Stimulated activated CD8-positive, alpha-beta memory T cell treated with anti-CD3 and anti-CD28 coated beads, Interleukin-15, amount 100 ng/mL, for 1 hour (primary cell): ENCODE data around the gene DRC1.

ENCODE experiments used
- DNase-seq: peaks from one replicate; pipeline ENCODE4 v3.0.0-alpha.2; 2020; ENCODE audit warnings: low read depth

Gene DRC1

DNA sequence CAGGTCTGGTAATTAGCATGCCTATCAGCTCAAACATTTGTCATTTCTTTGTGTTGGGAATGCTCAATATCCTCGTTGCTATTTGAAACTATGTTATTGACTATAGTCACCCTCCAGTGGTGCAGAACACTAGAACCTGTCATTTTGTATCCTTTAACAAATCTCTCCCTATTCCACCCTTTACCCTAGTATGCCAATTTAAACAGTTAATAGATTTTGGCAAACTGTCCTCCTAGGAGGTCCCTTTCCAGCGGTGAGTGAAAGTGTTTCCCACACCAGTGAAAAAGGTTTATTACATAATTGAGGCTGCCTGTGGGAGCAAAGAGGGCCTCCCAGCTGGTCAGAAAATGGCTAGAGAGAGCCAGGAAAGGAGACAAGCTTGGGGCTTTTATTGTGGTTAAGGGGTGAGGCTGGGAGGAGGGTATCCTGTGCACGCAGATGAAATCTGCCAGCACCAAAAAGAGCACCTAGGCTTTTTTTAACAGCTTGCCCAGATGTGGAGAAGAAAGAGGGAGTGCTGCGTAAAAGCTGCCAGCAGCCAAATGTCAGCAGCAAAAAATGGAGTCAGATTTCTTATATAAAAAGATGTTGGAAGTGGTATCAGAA is 1.8 kb upstream of the DRC1 start:
- DNase-seq = no peak

DNA sequence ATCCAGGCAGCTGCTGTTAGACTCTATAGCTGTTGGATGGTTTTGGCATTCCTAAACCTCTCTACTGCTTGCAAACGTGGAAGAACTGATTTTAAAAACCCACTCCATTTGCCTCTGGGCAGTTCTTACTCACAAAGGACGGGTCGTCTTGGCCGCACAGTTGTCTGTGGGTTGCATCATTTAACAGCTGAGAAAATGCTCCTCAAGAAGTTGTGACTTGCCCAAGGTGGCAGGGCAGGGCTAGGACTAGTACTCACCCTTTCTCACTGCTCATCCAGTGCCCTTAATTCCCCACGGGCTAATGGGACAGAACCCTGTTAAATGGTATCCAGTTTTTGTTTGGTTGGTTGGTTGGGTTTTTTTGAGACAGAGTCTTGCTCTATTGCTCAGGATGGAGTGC is 997 bp upstream of the DRC1 start:
- no peak for DNase-seq

DNA sequence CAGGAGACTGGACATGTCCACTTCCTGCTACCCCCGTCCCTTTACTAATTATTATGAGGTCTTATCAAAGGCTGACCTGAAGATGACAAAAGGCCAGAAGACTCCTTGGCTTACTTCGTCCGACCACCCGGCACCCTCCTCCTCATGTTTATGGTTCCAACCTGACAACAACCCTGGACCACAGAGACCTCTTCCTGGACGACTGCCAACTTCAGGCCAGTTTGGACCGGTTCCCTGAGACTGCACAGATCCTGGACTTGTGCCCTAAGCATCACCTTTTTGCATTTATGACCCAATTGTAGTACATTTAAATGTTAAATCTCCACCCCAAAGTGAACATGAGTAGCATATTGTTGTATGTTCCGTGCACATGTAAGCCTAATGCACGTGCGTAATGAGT is 5.8 kb downstream of the DRC1 start:
- DNase-seq = no peak

DNA sequence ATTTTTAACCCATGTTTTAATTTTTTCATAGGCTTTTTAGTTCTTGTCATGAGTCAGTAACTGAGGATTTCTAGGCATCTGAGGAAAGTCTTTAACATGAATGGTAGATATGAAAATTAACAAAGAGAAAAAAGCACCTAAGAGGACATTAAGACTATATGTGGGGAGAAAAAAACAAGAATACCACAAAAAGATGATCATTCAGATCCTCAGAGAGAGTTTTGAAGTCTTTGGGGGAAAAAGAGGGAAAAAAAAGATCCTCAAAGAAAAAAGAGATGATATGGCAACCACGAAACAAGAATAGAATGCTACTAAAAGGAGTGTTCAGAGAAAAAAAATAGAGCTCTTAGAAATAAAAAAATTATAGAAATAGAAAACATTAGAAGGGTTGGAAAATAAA is 8.1 kb downstream of the DRC1 start:
- DNase-seq = no peak

DNA sequence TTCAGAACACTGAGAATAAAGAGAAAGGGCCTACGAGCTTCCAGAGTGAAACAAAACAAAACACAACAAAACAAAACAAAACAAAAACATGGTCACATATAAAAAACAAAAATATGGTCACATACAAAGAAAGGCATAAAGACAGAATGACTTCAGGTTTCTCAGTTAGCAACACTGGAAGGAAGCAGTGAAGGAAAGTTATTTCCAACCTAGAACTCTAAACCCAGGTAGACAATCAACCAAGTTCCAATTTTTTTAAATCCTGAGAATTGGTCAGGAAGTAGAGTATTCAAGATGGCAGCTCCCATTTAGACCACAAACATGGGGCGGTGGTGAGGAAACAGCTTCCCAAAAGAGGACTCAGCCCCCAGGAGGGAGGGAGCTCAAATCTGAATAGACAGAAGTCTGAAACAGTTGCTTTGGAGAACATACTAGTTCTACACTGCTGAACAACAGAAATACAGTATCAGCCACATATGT is 9.1 kb downstream of the DRC1 start:
- DNase-seq = no peak

DNA sequence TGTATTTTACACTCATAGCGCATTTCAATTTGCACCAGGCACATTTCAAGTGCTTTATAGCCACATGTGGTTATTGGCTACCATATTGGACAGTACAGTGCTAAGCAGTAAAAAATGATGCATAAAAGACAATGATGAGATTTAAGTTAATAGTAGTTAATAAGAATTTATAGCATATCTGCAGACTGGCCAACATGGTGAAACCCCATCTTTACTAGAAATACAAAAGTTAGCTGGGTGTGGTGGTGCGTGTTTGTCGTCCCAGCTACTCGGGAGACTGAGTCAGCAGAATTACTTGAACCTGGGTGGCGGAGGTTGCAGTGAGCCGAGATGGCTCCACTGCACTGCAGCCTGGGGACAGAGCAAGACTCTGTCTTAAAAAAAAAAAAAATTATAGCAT is 9.7 kb downstream of the DRC1 start:
- DNase-seq = no peak

DNA sequence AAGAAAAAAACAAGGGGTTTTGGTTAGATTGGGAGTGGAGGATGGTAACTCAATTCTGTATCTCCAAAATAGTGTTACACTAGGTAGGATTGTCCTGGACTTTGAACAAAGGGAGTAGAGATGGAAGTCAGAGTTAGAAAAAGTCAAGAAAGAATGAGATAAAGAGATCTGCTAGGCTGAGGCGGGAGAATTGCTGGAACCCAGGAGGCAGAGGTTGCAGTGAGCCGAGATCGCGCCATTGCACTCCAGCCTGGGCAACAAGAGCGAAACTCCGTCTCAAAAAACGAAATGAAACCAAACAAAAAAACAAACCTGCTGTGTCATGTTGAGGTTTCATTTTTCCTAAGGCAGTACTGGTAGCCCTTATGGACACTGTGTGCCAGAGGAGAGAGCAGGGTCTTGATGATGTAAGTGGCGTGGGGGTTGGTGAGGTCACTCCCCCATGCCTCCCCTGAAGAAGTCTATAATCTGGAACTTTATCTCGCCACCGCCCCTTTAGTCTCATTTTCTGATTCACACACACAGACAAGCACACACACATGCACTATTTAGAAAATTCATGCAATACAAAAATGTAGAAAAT is 10.5 kb downstream of the DRC1 start:
- DNase-seq = no peak

DNA sequence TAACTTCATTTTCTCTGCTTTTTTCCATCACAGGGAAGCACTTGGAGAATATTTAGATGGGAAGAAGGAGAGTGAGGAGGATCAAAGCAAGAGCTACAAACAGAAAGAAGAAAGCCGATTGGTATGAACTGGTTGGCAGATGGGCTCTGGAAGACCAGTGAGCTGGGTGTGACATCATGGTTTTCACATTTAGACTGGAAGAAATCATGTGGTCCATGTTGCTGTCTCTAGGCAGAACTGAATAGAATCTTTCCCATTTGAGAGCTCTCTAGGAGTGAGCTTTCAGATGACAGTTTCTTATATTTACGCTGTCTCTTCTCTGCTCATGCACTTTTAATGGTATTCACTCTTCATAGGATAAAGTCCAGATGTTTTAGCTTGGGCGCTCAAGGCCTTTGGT is 12.6 kb downstream of the DRC1 start:
- no peak for DNase-seq

DNA sequence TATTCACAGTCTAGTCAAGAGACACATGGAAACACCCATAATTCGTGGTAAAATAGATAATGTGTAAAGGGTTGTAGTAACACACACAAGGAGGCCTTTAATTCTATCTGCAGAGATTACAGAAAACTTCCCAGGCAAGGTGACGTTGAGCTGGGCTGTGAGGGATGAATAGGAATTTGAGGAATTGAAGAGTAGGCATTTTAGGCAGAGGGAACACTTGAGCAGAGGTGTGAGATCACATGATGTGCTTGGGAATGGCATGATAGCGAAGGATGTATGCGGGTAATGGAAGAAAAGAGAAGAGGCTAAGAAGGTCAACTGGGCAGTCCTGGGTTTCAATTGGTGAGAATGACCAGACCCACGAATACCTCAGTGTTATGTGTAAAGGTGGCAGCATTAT is 20.2 kb downstream of the DRC1 start:
- no peak for DNase-seq

DNA sequence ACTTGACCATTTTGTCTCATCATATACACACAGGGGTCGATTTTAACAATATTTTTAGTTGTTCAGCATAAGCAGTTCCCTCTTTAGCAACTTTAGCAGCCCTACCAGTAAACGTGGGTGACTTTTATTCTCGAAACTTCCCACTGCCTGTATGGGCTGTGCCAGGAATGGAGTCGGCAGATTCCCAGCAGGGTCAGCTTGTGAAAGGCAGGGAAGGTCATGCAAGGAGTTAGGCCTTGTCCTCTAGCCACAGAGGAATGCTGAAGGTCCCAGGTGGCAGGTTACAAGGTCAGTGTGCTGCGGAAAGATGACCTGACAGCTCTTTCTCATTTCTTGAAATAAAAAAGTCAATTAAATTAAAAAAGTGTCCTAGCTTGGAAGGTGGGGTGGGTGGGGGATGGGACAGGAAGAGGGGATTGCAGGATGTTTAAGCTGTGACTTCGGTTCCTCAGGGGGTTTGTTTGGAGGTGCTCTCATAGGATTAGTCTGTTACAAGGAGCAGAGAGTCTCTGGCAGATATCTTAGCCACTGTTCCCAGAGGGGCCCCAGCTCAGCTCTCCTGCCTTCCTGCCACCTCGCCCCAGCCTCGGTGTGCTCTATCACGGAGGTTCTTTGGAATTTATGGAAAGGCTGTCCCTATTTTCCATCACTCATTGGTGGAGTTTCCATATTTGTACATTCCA is 21.4 kb downstream of the DRC1 start:
- no peak for DNase-seq

DNA sequence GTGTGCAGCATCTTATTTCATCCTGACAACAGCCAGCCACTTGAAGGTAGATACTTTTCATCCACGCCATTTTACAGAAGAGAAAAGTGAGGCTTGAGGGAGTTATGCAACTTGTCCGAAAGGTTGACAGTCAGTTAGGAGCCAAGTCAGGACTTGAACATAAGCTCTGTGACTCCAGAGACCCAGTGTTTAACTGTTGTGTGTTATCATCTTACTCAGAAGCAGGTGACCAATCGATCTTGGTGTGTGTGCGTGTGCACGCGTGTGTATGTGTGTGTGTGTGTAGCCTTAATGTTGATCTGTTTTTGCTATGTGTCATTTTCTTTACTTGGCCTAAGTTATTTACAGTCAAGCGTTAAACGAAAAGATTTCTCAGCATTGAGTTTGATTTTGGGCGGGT is 22.0 kb downstream of the DRC1 start:
- no peak for DNase-seq

DNA sequence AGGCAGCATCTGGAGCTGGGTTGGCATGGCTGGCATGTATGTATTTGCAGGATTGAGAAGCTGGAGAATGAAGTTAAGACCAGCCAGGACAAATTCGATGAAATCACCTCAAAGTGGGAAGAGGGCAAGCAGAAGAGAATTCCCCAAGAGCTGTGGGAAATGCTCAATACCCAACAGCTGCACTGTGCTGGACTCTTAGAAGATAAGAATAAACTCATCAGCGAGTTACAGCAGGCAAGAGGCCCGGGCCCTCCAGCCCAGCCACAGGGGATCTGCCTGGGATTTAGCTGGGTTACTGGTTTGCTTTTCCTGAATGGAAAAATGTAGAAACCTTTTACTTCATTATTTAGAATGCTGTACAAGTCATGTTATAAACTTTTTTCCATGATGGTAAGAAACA is 22.5 kb downstream of the DRC1 start:
- no peak for DNase-seq

DNA sequence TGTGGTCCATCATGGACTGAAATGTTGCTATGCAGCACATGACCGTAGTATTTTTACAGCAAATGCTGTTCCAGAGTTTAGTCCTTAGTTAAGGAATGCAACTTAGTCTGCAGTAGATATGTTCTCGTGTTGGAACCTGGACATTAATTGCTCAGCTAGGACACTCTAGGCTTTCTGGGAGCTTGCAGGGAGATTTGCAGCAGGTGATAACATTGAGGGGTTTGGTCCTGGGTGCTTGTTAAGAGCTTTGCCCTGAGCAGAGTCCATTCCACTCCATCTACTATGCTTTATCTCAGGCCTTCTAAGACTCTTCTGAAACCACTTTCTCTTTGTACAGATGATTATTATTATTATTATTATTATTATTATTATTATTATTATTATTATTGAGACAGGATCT is 27.1 kb downstream of the DRC1 start:
- no peak for DNase-seq

DNA sequence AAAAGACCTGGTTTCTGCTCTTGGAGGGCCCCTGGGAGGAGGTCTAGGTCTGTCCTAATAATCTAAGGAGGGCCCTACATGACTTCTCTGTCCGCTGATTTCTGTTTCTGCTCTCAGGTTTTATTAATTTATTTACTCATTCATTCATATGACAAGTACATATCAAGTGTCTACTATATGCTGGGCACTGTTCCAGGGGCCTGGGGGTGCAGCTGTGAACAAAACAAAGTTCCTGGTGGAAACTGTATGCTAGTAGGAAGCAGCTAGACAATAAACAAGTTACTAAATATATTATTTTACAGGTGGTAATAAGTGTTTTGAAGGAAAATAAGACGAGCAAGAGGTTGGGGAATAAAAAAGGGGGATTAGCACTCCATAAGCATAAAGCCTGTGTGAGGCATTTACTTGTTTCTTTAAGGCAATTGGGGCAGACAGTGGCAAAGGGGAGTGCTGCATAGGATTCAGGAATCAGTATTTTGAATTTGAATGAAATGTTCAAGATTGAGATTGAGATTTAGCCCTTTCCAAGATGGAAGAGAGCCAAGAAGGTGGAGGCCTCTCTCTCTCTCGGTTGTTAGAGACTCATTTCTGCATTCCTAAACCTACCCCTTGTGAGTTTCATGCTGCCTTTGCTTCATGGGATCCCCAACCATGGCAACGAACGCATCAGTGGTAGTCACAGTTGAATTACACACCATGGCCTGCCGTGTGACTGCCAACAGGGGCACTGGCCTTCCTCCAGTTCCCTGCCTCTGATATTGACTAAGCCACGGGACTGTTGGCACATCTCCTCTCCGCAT is 28.3 kb downstream of the DRC1 start:
- no peak for DNase-seq

DNA sequence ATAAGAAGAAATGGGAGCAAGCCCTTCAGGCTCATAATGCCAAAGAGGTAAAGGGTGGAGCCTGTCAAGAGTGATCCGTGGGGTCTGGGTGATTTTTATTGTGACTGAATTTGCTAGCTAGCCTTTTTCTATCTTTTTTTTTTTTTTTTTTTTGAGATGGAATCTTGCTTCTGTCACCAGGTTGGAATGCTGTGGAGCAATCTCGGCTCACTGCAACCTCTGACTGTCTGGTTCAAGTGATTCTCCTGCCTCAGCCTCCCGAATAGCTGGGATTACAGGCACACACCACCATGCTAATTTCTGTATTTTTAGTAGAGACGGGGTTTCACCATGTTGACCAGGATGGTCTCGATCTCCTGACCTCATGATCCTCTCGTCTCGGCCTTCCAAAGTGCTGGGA is 29.1 kb downstream of the DRC1 start:
- no peak for DNase-seq

DNA sequence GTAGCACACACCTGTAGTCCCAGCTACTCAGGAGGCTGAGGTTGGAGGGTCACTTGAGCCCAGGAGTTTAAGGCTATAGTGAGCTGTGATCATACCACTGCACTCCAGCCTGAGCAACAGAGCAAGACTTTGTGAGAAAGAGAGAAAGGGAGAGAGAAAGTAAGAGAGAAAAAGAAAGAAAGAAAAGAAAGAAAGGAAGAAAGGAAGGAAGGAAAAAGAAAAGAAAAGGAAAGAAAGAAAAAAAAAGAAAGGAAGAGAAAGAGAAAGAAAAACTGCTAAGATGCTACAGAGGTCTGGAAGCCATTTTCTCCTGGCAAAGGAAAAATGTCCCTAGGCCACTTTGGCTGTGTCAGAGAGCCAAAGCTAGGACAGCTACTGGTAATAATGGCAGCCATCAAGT is 30.6 kb downstream of the DRC1 start:
- no peak for DNase-seq

DNA sequence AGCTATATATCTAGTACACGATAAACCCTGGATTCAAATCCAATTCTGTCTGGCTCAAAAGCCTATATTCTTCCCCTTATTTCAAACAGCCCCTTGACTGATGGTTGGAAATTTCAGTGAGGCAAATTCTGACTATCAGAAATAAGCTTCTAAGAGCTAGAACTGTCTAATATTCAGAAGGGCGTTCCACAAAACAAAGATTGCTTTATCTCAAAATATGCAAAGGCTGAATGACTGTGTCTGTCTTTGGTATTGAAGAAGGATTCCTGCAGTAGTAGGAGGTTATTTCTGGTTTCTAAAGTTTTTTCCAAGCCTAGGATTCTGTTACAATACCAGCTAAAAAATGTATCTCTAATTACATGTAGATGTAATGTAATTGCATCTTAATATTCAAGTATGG is 31.1 kb downstream of the DRC1 start:
- no peak for DNase-seq

DNA sequence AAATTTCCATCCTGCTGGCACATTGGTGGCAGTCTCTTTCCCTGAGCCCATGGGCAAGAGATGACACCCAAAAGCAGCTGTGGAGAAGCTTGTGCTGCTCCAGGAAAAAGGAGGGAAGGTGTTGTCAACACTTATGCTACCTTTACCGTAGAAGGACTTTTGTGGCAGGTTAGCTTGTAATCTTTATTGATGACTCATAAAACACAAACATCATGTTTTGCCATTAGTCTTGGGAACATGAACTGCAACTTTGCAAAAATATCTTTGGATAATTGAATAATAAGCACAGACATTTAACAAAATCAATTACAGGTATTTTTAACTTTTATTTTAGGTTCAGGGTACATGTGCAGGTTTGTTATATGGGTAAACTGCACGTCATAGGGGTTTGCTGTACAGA is 33.4 kb downstream of the DRC1 start:
- no peak for DNase-seq

DNA sequence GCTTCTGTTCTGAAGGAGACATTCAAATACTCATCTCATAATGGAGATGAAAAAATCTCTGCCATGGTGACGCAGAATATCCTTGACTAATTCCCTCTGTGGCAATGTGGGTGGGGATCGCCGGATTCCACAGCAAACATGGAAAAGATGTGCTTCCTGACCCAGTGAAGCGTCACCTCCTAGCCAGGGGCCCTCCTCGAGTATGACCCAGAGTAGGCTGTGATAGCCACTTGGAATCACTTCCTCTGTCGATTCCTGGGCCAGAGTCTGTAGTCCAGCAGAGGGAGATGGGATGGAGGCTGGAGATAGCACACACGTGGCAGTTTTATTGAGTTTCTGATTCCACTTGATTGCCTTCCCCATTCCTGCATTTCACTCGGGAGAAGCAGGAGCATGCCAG is 36.8 kb downstream of the DRC1 start:
- DNase-seq = no peak

DNA sequence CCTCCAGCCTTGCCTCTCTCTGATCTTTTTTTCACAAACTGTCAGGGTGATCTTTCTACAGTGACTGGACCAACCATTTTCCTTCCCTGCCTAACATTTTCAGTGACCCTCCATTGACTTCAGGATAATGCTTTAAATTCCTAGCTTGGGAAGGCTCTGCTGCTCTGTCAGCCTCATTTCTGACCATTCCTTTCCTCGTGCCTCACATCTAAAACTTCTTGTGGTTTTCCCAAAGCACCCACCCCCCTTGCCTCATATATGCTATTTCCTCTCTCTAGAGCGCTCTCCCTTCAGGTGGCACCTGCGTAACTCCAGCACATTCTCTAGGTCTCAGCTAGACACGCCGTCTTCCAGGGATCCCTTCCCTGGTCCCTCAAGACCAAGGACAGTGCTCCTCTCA is 37.2 kb downstream of the DRC1 start:
- DNase-seq = no peak

DNA sequence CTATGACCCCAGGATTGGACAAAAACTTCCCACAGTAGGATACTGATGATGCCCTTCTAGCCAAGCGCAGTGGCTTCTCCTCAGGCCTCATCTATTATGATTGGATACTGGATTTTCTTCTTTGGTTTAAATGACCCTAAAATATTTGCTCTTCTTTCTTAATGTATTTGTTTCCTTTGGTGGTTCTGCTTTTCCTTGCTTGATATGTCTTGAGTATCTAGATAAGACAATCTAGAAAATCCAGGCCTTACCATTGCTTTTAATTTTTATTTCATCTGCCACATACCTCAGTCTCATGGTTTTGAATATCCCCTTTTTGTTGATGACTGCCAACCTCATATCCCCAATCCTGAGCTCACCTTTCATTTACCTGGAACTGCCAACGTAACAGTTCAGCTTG is 40.6 kb downstream of the DRC1 start:
- DNase-seq = no peak

DNA sequence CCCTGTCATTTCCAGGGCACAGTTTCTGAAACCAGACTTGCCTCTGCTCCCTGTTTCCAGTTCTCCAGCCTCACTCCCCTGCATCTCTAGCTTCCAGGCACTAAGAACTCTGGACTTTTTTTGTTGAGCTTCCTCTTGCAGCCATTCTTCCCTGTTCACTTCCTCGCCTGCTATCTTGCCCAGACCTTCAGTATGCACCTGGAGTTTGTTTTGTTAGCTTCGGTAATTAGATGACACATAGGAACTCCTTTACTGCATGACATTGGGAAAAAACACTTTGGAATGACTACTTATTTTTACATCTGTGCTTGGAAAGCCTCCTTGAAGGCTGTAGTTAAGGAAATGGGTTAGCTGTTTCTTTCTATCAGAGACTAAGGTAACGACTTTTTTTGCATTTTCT is 41.0 kb downstream of the DRC1 start:
- no peak for DNase-seq

DNA sequence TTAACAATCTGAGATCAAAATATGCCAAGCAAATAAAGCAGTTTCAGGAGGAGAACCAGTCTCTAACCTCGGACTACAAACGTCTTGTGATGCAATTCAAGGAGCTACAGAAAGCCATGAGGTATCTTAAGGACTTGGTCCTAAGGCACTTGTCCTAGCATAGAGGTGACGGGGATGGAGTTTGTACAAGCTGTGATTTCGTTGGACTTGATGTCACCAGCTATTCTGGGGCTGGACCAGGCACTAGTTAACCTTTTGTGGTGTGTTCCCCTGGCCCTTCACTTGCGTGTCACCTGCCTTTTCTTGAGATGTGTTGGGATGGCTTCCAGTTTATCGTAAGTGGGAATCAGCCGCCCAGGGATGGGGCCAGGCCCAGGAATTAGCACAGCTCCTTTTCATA is 42.5 kb downstream of the DRC1 start:
- no peak for DNase-seq
